GM19463 (cell line): ENCODE measurements around the gene GPR149.

ENCODE experiments used
- ATAC-seq: cut with Tn5 transposase; IDR thresholded peaks from one replicate; pipeline ENCODE4 v1.9.1; 2021; ENCODE audit warnings: mild to moderate bottlenecking, moderate library complexity; ENCODE audit not compliant: unreplicated experiment

The GPR149 gene

GRCh38 chr3:154345422-154346122 lies 84.4 kb downstream of the GPR149 start:
- ATAC-seq = no peak

DNA sequence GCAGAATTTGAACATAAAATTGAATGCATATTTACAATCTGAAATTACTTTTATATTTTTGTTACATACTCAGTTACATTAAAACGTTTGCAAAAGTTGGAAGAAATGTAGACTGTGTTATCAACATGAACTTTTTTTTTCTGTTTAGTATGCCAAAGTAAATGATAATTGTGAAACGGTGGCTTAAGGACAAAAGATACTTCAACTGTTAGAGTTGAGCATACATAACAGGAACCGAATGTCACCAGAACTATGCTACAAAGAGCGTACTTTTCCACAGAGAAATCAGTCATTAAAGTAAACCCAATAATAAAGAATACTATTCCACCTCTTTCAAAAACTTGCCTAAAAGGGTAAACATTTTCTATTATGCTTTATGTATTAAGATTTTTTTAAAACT lies 91.4 kb downstream of the GPR149 start:
- ATAC-seq = no peak

DNA sequence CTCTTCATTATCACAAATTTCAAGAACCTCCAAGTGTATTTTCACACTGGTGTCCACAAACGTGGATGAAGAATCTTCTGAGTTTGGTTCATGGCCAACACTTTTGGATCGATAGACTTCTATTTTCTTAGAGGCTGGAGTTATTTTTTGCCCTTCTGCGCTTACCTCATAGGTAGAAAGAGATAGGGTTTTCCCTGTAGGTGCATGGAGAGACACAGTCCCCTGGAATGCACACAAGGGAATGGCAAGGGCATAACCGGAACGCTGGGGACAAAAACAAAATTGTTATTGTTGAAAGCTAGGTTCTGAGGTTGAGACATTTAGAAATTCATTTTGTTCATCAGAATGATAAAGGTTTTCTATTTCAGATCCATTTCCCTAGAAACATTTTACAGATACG lies 92.0 kb downstream of the GPR149 start:
- ATAC-seq = no peak

DNA sequence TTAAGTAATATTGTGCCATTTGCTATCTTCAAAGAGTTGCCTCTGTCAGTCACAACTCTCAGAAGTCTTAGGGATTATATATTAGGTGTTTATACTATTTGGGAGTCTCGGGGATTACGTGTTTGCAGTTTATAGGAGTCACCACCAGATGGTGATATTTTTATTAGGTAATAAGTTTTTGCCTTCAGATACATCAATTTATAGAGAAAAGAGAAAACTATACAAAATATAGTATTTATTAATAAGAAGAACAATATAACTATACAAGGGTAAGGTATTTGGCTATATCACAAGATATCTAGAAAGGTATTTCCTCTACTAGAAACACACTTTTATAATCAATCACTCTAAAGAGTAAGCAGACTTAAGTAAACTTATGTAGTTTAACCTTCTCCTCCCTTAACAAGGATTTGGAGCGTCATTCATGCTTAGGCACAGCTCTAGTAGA lies 95.0 kb downstream of the GPR149 start:
- peak; percentile 60 for ATAC-seq

DNA sequence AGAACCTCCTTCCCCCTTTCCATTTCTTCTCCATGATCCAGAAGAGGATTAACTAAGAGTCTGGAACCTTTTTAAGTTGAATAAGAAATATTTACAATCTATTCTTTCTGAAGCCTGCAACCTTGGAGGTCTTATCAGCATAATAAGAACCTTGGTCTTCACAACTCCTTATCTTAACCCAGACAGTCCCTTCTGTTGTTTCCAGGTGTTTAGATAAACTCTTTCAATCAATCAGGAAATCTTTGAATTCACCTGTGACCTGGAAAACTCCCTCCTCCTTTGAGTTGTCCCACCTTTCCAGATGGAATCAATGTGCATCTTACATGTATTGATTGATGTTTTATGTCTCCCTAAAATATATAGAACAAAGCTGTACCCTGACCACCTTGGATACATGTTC lies 102.1 kb downstream of the GPR149 start:
- no peak for ATAC-seq

DNA sequence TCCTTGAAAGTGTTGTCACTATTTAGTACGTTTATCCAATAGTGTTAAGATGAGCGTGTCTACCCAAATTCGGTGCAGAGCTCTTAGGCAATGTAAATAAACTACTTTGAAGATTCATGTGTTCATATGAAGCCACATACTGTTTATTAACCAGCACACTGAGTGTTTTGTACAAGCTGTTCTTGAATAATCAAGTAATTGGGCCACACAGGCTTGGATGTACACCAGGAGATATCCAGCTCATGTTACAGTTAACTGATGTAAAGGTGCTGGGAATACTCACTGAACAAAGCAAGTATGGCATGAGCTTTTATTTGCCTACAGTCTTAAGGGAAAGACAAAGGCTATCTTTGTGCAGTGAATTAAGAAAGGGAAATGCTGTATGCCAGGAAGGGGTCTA lies 105.1 kb downstream of the GPR149 start:
- no peak for ATAC-seq

DNA sequence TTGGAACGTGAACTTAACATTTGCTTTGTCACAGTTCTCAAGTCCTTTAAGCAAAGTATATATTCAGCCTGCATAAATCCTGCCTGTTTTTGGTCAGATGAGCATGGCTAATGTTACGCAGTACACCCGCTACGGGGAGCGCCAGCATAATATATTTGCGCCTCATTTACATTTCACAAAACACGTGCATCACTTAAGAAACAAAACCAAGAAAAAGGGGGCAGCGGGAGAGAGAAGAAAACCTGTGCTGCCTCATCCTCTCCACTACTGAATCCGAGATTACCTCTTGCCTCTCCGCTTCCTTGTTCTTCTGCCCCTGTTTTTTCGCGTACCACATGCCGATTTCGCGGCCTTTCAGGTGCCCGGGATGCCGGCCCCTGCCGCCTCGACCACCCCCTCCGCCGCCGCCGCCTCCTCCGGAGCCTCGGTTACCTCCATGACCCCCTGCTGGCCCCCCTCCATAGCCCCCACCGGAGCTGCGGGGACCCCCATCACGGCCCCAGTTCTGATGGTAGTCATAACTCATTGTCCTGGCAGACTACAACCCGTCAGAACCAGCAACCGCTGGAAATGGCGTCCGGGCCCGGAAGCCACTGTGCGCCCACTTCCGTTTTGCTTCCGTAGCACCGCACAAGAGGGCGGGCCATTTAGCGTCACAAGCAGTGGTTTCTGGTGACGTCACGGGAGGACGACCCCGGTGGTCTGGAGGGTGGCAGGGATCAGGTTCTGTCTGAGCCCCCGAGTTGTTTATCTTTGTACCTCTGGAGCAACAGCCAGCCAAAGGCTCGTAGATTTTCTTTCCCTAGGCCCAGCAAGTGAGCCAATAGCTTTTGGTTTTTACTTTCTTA lies 105.9 kb downstream of the GPR149 start, which contains the start of gene DHX36:
TSS of gene DHX36 (minus strand) at position 597 of the 848 bp plus-strand sequence. CDS start at position 526, 71 bp downstream.
- peak; percentile 96 for ATAC-seq

DNA sequence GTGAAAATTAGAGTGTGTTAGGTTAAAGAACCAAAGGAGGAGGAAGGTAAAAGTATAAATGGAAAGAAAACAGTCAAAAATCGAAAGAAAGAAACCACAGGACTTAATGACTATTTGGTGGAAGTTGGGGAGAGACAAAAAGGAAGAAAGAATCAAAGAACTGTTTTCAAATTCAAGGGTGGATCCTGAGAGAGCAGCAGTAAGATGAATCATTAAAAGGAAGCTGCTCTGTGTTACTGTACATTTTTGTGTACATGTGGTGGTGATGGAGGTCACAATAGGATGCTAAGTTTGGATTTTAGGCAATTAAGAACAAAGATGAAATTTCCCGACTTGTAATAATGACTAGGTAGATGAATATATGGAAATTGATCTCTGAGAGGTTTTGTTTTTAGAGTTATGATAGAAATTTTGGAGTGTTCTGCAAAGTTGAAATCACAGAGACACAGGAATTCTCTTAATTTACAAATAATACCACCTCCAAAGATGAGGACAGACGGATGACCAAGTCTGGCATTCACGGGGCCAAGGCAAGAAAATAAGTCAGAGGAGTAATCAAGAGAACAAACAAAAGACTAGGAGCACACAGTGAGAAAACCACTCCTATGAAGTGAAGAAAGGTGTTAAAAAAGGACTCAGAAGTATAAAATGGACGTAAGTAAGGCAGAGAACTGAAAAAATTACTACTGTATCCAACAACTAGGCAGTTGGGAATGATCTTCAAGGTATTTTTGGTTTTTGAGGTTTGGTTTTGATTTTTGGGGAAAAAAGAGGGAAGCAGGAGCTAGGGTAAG lies 112.8 kb downstream of the GPR149 start:
- ATAC-seq = no peak

DNA sequence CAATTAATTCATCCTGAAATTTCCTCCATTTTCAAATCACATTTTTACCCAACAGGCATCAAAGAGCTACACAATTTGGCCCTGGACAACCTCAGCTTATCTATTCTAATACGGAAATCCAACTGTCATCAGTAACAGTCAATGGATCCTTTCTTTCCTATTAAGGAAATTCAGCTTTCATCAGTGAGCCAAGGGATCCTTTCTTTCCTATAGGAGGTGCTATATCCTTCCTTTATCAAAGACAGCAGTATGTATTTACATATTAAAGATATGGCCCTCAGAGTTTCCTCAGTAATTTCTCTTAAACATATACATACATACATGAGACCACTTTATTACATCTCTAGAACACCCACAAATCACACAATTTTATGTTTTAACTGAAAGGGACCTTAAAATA lies 115.8 kb downstream of the GPR149 start:
- ATAC-seq = no peak

GRCh38 chr3:154310840-154311239 lies 119.2 kb downstream of the GPR149 start:
- no peak for ATAC-seq

GRCh38 chr3:154307363-154307762 lies 122.6 kb downstream of the GPR149 start:
- ATAC-seq = no peak

DNA sequence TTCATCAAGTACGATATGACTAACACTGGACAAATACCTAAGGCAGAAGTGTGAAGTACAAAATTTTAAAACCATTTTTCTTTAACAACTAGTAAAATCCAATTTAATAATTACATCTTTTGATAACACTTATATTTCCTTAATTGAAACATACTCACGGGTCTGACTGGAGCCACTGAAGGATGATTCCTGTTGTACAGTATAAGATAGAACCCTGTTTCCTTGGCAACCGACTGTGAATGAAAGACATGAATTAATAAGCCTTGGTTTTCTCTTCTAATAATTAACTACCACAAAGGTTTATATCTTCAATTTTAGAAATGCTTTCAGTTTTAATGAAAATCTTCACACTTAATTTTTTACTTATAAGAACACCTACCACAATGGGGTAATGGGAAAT lies 125.1 kb downstream of the GPR149 start:
- peak; percentile 64 for ATAC-seq

- ATAC-seq = no peak
These were observed 125.7 kb downstream of the GPR149 start for GRCh38 chr3:154304116-154304786.

DNA sequence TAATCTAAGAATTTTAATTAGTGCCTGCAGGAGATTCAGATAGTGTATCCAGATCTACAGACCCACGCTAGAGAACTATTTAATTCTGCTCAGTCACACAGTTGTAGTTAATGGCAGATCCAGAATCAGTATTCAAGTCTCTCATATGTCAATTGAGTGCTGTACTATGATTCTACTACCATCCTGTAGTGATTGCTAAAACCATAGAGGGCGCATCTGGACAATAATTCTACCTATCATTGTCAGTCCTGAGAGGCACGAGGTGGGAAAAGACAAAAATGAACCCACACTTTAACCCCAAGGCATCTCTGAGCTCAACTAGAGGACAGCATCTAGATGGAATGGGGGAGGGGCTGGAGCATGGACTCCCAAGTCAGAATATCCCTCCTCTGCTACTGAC lies 128.4 kb downstream of the GPR149 start:
- ATAC-seq = no peak

- no peak for ATAC-seq
These were observed 136.0 kb downstream of the GPR149 start for GRCh38 chr3:154294016-154294415.

DNA sequence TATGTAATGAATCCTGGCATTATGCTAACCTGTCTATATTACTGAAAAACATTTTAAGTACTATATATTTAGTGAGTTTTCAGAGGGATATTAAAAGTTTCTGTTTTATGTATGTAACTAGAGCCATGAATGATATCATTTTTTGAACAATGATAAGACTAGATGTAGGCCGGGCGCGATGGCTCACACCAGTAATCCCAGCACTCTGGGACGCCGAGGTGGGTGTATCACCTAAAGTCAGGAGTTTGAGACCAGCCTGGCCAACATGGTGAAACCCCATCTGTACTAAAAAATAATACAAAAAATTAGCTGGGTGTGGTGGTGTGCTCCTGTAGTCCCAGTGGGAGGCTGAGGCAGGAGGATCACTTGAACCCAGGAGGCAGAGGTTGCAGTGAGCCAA lies 139.8 kb downstream of the GPR149 start:
- no peak for ATAC-seq
